Measurements from ENCODE around the gene CSRNP2. TPM values are rescaled to one million over a fixed set of nuclear protein-coding genes. Genes with fewer than 3 reads are reported as not detected.

The CSRNP2 gene
- total and polyA plus RNA-seq, 3 experiments from 2014 or later, result 4.8 to 21.5 (median 20.5) TPM

DNA sequence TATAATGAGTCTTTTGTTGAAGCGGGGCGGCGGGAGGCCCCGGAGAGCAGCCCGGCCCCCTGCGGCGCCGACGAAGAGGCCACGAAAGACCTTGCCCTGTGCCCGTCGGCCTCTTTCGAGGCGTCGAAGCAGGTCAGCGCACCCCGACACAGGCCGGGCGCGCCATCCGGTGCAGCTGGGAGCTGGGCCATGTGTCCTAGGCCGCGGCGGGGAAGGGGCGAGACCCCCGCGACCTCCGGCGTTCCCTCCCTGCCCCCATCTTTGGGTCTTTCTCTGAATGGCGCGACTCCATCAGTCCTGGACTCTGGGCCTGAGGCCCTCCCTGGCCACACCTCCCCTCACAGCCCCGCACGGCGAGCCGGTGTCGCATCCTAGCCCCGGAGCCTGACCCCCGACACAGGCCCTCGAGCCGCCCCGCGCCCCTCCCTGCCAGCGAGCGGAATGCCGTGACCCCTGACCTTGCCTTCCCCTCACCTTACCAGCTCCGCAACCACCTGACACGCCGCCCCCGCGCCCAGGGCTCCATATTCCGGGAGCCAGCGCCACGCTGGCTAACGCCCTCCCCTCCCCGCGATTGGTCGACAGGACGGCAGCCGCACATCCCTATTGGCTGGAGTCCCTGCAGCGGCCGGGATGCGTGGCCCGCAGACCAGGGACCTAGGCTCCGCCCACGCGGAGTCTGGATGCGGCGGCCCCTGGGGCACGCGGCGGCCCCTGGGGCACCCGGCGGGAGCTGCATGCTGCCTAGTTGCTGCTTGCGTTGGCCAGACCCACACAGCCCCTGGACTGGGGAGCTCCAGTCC is 57.4 kb downstream of the CSRNP2 start, which contains the start of gene SLC11A2:
Gene SLC11A2 (minus strand): TSS at position 549 of the 803 bp plus-strand sequence. CDS start 15,656 bp downstream, outside the sequence.
- peak within 1 kb of the TSS; percentile 79 for H3K4me3 ChIP-seq (ENCODE audit: low read length)
- POLR2A ChIA-PET, result interaction anchor here (0.5 to 2.1 kb wide), 9 partner anchors 14 to 959 kb away, joined by 3 to 18 read pairs (median 4); partner anchors contain the start of genes ATF1, DAZAP2 and POU6F1
- H3K4me3 Mint-ChIP-seq, result peak within 1 kb of the TSS; percentile 89 to 99 (median 96)

DNA sequence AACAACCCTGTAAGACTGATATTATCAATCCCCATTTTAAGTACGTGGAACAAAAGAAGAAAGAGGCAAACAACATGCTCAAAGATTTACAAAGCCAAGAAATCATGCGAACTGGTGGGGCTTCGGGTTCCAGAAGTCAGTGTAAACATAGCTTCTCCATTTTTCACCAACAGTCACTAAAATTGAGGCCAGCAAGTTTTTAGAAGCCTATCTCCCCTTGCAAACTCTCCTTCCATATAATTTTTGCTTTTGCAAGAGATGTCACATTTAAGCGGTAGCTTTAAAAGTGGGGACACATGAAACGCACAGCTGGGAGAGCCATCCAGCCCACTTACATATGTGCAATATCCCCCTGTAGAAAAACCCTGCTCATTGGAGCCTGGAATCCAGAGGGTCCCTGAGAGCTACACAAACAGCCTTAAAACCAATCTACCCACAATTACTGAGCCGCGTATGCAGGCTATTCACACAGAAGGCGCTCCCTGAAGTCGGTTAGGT is 58.0 kb downstream of the CSRNP2 start:
- ChIA-PET CTCF (interaction anchor here (1.4 to 2.2 kb wide), 3 partner anchors 21 to 261 kb away, joined by 3 to 9 read pairs (median 5); partner anchors contain the start of gene ATF1), POLR2A (interaction anchor here (0.5 to 2.1 kb wide), 6 partner anchors 193 to 958 kb away, joined by 3 to 18 read pairs (median 4); partner anchors contain the start of genes ATF1, DAZAP2 and POU6F1)
- peak overlapping the region; percentile 73 to 99 (median 96) for H3K27ac Mint-ChIP-seq
- H3K9me3 Mint-ChIP-seq, result no peaks in the 10 kb centered on the region
- peak overlapping the region; percentile 89 to 99 (median 96) for H3K4me3 Mint-ChIP-seq
- peaks cover 0 to 12% (median 0%) of the 10 kb centered on the region in 3 donors for H3K36me3 Mint-ChIP-seq
- Histone ChIP-seq H3K27me3 (ENCODE audit: insufficient read depth, low read length, poor library complexity, severe bottlenecking) (no peaks in the 10 kb centered on the region), H3K27ac (ENCODE audit: low read depth, low read length) (peak overlapping the region; percentile 70), H3K4me3 (ENCODE audit: low read length) (peak overlapping the region; percentile 79), H3K9me3 (ENCODE audit: low read length) (no peaks in the 10 kb centered on the region), H3K36me3 (ENCODE audit: insufficient read depth, low read length) (no peaks in the 10 kb centered on the region), H3K4me1 (ENCODE audit: insufficient read depth, low read length) (peaks cover 36% of the 10 kb centered on the region)
- H3K27me3 Mint-ChIP-seq, result peaks cover 4 to 6% of the 10 kb centered on the region in 2 donors
- peak in 1 of 5 donors; percentile 9 for DNase-seq
- H3K4me1 Mint-ChIP-seq, result peaks cover 47 to 69% (median 61%) of the 10 kb centered on the region in 3 donors

More for the DNA sequence above, 57.4 kb downstream of the CSRNP2 start, which contains the start of gene SLC11A2:
- Mint-ChIP-seq H3K9me3 (no peaks in the 10 kb centered on the region), H3K27me3 (peaks cover 4 to 6% of the 10 kb centered on the region in 2 donors), H3K4me1 (peaks cover 43 to 62% (median 55%) of the 10 kb centered on the region in 3 donors), H3K27ac (peak within 1 kb of the TSS; percentile 73 to 99 (median 96)), H3K36me3 (peaks cover 0 to 11% (median 0%) of the 10 kb centered on the region in 3 donors)
- no peaks in the 10 kb centered on the region for H3K9me3 ChIP-seq (ENCODE audit: low read length)
- H3K4me1 ChIP-seq (ENCODE audit: insufficient read depth, low read length), result peaks cover 29% of the 10 kb centered on the region
- peak within 1 kb of the TSS; percentile 75 for H3K27ac ChIP-seq (ENCODE audit: low read depth, low read length)
- peak; percentile 89 to 94 (median 91) for DNase-seq
- CTCF ChIA-PET, result interaction anchor here (0.9 to 2.2 kb wide), 13 partner anchors 9 to 522 kb away, joined by 3 to 9 read pairs (median 4); partner anchors contain the start of gene ATF1
- no peaks in the 10 kb centered on the region for H3K27me3 ChIP-seq (ENCODE audit: insufficient read depth, low read length, poor library complexity, severe bottlenecking)
- H3K36me3 ChIP-seq (ENCODE audit: insufficient read depth, low read length), result no peaks in the 10 kb centered on the region

DNA sequence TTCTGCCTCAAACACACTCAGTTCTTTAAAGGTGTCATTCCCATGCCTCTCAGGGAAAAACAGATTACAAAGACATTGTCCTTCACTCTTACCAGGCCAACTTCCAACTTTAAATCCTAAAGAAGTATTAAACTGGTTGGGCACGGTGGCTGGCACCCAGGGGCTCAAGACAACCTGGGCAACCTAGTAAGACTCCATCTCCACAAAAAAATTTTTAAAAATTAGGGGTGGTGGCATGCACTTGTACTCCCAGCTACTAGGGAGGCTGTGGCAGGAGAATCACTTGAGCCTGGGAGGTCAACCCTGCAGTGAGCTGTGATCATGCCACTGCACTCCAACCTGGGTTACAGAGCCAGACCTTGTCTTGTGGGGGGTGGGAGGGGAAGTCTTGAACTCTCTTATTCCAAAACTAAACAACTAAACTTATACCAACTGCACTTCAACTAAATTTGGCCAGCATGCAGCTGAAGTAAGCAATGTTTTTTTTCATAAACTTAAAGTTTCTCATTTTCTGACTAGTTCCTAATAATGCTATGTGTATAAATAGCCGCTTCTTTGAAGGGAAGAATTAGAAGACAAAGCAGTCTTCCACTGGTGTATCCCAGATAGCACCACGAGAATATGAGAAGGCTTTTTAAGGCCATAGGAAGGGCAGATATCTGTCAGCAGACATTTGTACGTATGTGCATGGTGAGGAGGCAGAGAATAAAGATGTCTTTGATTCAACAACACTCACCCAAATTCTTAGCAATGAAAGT is 59.6 kb downstream of the CSRNP2 start:
- ChIA-PET POLR2A (no interaction called here), CTCF (no interaction called here)
- Histone ChIP-seq H3K9me3 (ENCODE audit: low read length) (no peaks in the 10 kb centered on the region), H3K27ac (ENCODE audit: low read depth, low read length) (peak overlapping the region; percentile 70), H3K36me3 (ENCODE audit: insufficient read depth, low read length) (no peaks in the 10 kb centered on the region), H3K27me3 (ENCODE audit: insufficient read depth, low read length, poor library complexity, severe bottlenecking) (no peaks in the 10 kb centered on the region), H3K4me1 (ENCODE audit: insufficient read depth, low read length) (peaks cover 37% of the 10 kb centered on the region), H3K4me3 (ENCODE audit: low read length) (peak overlapping the region; percentile 79)
- peak overlapping the region; percentile 89 to 99 (median 96) for H3K4me3 Mint-ChIP-seq
- DNase-seq, result no peak
- peaks cover 0 to 13% (median 1%) of the 10 kb centered on the region in 3 donors for H3K36me3 Mint-ChIP-seq
- H3K27me3 Mint-ChIP-seq, result peaks cover 0 to 2% of the 10 kb centered on the region in 2 donors
- H3K27ac Mint-ChIP-seq, result peak overlapping the region; percentile 73 to 99 (median 96)
- no peaks in the 10 kb centered on the region for H3K9me3 Mint-ChIP-seq
- peaks cover 50 to 79% (median 73%) of the 10 kb centered on the region in 3 donors for H3K4me1 Mint-ChIP-seq

DNA sequence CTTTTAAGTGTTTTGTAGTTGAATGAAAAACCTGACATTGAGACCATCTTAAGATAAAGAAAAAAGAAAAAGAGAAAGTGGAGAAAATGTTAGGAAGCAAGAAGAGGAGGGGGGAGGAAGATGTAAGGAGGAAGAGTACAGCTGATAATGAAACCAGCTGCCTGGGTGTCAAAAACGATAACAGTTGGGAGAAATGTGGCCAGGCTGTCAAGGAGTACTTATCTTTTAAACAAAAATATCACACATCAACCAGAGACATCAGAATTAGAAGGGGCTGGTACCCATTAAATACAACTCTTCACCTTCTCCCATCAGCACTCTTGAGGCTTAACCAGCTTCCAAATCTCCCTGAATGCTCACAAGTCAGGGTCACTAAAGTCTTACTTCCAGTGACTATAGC is 61.7 kb downstream of the CSRNP2 start:
- H3K27me3 ChIP-seq (ENCODE audit: insufficient read depth, low read length, poor library complexity, severe bottlenecking), result no peaks in the 10 kb centered on the region
- Mint-ChIP-seq H3K4me3 (peak overlapping the region in 4 of 7 donors; percentile 16 to 64 (median 36)), H3K4me1 (peaks cover 50 to 79% (median 73%) of the 10 kb centered on the region in 3 donors), H3K9me3 (no peaks in the 10 kb centered on the region), H3K27me3 (no peaks in the 10 kb centered on the region), H3K27ac (peak overlapping the region; percentile 35 to 93 (median 55)), H3K36me3 (peaks cover 0 to 14% (median 3%) of the 10 kb centered on the region in 3 donors)
- no peak for DNase-seq
- CTCF ChIA-PET, result interaction anchor here (1.4 kb wide), 1 partner anchor 330 kb away, joined by 3 read pairs; no protein-coding TSS in a partner anchor
- H3K36me3 ChIP-seq (ENCODE audit: insufficient read depth, low read length), result no peaks in the 10 kb centered on the region
- H3K4me1 ChIP-seq (ENCODE audit: insufficient read depth, low read length), result peaks cover 25% of the 10 kb centered on the region
- H3K9me3 ChIP-seq (ENCODE audit: low read length), result no peaks in the 10 kb centered on the region
- peak overlapping the region; percentile 13 for H3K27ac ChIP-seq (ENCODE audit: low read depth, low read length)
- POLR2A ChIA-PET, result no interaction called here
- no peak overlapping the region for H3K4me3 ChIP-seq (ENCODE audit: low read length)

DNA sequence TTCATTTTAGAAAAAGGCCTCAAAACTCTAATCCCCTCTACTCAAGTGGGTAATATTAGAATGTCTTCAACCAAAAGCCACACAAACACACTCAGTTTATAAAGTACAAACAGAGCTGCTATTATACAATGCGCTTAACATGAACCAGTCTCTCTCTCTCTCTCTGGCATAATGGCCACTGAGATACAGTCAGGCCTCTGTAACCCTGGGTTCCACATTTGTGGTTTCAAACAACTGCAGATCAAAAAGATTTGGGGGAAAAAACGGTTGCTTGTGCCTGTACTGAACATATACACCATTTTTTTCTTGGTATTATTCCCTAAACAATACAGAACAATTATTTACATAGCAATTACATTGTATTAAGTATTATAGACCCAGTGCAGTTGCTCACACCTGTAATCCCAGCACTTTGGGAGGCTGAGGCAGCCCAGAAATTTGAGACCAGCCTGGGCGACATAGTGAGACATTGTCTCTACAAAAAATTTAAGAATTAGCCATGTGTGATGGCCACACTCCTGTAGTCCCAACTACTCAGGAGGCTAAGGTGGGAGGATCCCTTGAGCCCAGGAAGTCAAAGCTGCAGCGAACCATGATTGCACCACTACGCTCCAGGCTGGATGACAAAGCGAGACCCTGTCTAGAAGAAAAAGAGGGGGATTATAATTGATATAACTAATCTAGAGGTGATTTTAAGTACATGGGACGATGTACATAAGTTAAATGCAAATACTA is 62.8 kb downstream of the CSRNP2 start:
- Mint-ChIP-seq H3K4me1 (peaks cover 44 to 71% (median 65%) of the 10 kb centered on the region in 3 donors), H3K27ac (peak overlapping the region in 4 of 8 donors; percentile 5 to 76 (median 48)), H3K27me3 (no peaks in the 10 kb centered on the region), H3K4me3 (peak overlapping the region in 1 of 7 donors; percentile 10), H3K9me3 (no peaks in the 10 kb centered on the region), H3K36me3 (peaks cover 0 to 9% (median 3%) of the 10 kb centered on the region in 3 donors)
- Histone ChIP-seq H3K27me3 (ENCODE audit: insufficient read depth, low read length, poor library complexity, severe bottlenecking) (no peaks in the 10 kb centered on the region), H3K36me3 (ENCODE audit: insufficient read depth, low read length) (no peaks in the 10 kb centered on the region), H3K4me3 (ENCODE audit: low read length) (no peak overlapping the region), H3K9me3 (ENCODE audit: low read length) (no peaks in the 10 kb centered on the region), H3K27ac (ENCODE audit: low read depth, low read length) (peak overlapping the region; percentile 29), H3K4me1 (ENCODE audit: insufficient read depth, low read length) (peaks cover 25% of the 10 kb centered on the region)
- POLR2A ChIA-PET, result interaction anchor here (0.6 kb wide), 1 partner anchor 243 kb away, joined by 5 read pairs; no protein-coding TSS in a partner anchor
- CTCF ChIA-PET, result no interaction called here
- DNase-seq, result no peak

DNA sequence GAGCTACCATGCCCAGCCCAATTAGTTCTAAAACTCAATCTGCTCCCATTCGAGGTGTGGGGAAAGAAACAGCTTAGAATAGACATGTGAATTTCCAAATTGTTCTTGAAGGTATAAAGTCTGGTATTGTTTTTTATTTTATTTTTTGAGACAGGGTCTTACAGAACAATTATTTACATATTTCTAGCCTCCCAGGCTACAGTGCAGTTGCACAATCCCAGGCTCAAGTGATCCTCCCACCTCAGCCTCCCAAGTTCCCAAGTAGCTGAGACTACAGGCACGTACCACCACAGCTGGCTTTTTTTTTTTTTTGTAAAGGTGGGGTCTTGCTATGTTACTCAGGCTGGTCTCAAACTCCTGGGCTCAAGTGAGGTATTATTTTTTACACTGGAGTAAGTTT is 63.5 kb downstream of the CSRNP2 start:
- H3K4me1 Mint-ChIP-seq, result peaks cover 38 to 67% (median 59%) of the 10 kb centered on the region in 3 donors
- no peaks in the 10 kb centered on the region for H3K27me3 Mint-ChIP-seq
- no peak overlapping the region for H3K4me3 Mint-ChIP-seq

DNA sequence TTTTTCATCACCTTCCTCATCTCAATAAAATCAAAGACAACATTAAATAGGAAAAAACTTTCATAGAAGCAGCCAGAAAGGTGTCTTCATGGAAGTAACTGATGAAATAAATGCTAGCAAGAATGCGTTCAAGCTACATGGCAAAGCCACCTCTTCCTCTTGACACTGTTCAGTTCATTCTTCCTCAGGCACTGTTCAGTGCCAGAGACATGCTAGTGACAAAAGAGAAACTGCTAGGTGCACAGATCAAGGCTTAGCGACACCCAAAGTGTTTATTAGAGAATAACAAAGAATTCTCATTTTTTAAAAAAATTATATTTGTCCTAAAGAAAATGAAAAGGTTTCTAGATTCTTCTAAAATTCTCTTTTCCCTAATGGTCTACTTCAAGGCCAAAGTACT is 64.4 kb downstream of the CSRNP2 start:
- no peak for DNase-seq
- H3K4me1 ChIP-seq (ENCODE audit: insufficient read depth, low read length), result peaks cover 22% of the 10 kb centered on the region
- Mint-ChIP-seq H3K27me3 (no peaks in the 10 kb centered on the region), H3K36me3 (peaks cover 0 to 4% (median 3%) of the 10 kb centered on the region in 3 donors), H3K27ac (no peak overlapping the region), H3K9me3 (no peaks in the 10 kb centered on the region), H3K4me3 (no peak overlapping the region), H3K4me1 (peaks cover 28 to 57% (median 49%) of the 10 kb centered on the region in 3 donors)
- H3K27ac ChIP-seq (ENCODE audit: low read depth, low read length), result no peak overlapping the region
- no peak overlapping the region for H3K4me3 ChIP-seq (ENCODE audit: low read length)
- no peaks in the 10 kb centered on the region for H3K9me3 ChIP-seq (ENCODE audit: low read length)
- POLR2A ChIA-PET, result interaction anchor here (0.5 kb wide), 1 partner anchor 12 kb away, joined by 3 read pairs; no protein-coding TSS in a partner anchor
- H3K27me3 ChIP-seq (ENCODE audit: insufficient read depth, low read length, poor library complexity, severe bottlenecking), result no peaks in the 10 kb centered on the region
- CTCF ChIA-PET, result interaction anchor here (0.6 kb wide), 1 partner anchor 905 kb away, joined by 3 read pairs; no protein-coding TSS in a partner anchor
- no peaks in the 10 kb centered on the region for H3K36me3 ChIP-seq (ENCODE audit: insufficient read depth, low read length)

More for the DNA sequence above, 63.5 kb downstream of the CSRNP2 start:
- Histone ChIP-seq H3K4me3 (ENCODE audit: low read length) (no peak overlapping the region), H3K4me1 (ENCODE audit: insufficient read depth, low read length) (peaks cover 25% of the 10 kb centered on the region), H3K36me3 (ENCODE audit: insufficient read depth, low read length) (no peaks in the 10 kb centered on the region), H3K9me3 (ENCODE audit: low read length) (no peaks in the 10 kb centered on the region), H3K27me3 (ENCODE audit: insufficient read depth, low read length, poor library complexity, severe bottlenecking) (no peaks in the 10 kb centered on the region), H3K27ac (ENCODE audit: low read depth, low read length) (no peak overlapping the region)
- ChIA-PET POLR2A (no interaction called here), CTCF (no interaction called here)
- Mint-ChIP-seq H3K9me3 (no peaks in the 10 kb centered on the region), H3K36me3 (peaks cover 0 to 7% (median 3%) of the 10 kb centered on the region in 3 donors), H3K27ac (peak overlapping the region in 2 of 8 donors; percentile 5 to 22)
- no peak for DNase-seq
